Sigmoid colon (tissue), 7 donors: ENCODE data around the gene LMO1. TPM values are rescaled to one million over a fixed set of nuclear protein-coding genes. Genes with fewer than 3 reads are reported as not detected.

Source experiments
- DNase-seq: peaks from one replicate; pipeline ENCODE4 v3.0.0-alpha.2; 2019
- H3K27ac ChIP-seq, 4 donors: fragments of 200-600 bp; sonication (generic); one replicate each; pipeline ENCODE4 v1.5.1; 2016 to 2019; ENCODE audit warnings: mild to moderate bottlenecking in 1 of 4
- H3K27me3 ChIP-seq, 3 donors: fragments of 200-600 bp; sonication (generic); one replicate each; pipeline ENCODE4 v1.5.1; 2019; ENCODE audit warnings: mild to moderate bottlenecking in 1 of 3
- H3K36me3 ChIP-seq, 4 donors: fragments of 200-600 bp; sonication (generic); one replicate each; pipeline ENCODE4 v1.5.1; 2016 to 2019
- H3K4me1 ChIP-seq, 4 donors: fragments of 200-600 bp; sonication (generic); one replicate each; pipeline ENCODE4 v1.5.1; 2017 to 2019
- H3K4me3 ChIP-seq, 4 donors: fragments of 200-600 bp; sonication (generic); one replicate each; pipeline ENCODE4 v1.5.1; 2017 to 2019; ENCODE audit warnings: mild to moderate bottlenecking in 2 of 4, moderate library complexity in 1 of 4
- H3K9me3 ChIP-seq, 4 donors: fragments of 200-600 bp in 3 of 4; sonication (generic) in 3 of 4; one replicate each; pipeline versions ENCODE4 v1.5.1 to v1.6.1; 2013 to 2019
- CTCF ChIP-seq, 4 experiments: fragments of 450-650 bp in 3 of 4; fragments of 200-600 bp in 1 of 4; IDR thresholded peaks; one replicate each; pipeline ENCODE4 v1.5.1; 2016 to 2019; ENCODE audit warnings: antibody characterized with exemption in 4 of 4, mild to moderate bottlenecking in 3 of 4, moderate library complexity in 2 of 4
- EP300 ChIP-seq, 4 donors: sonication (generic); formaldehyde crosslinking; IDR thresholded peaks; one replicate each; pipeline ENCODE4 v1.6.1; 2017; ENCODE audit warnings: antibody characterized with exemption in 4 of 4
- POLR2A ChIP-seq, 2 donors: fragments of 450-650 bp; IDR thresholded peaks; one replicate each; pipeline ENCODE4 v1.6.1; 2016; ENCODE audit warnings: antibody characterized with exemption in 2 of 2, mild to moderate bottlenecking in 2 of 2, moderate library complexity in 2 of 2
- POLR2AphosphoS5 ChIP-seq, 4 donors: sonication (generic); formaldehyde crosslinking; IDR thresholded peaks; one replicate each; pipeline ENCODE4 v1.6.1; 2017; ENCODE audit warnings: antibody characterized with exemption in 4 of 4
- WGBS, 2 donors: extraction: QIAGEN DNeasy Blood & Tissue Kit; methylation state at CpG; one replicate each; pipeline ENCODE4 v1.1.7; 2013; 5-methylcytosine and 5-hydroxymethylcytosine counted together
- intact Hi-C: fragments of 100-400 bp; cut with DNase I; formaldehyde crosslinking; loops from one replicate; pipeline ENCODE4 v1.15.1; 2023
- polyA plus RNA-seq, 3 donors: library from polyadenylated mRNA; stranded (reverse); fragments of 200-250 nt; gene quantifications; one replicate each; pipeline ENCODE4 v1.2.3, GENCODE V29; 2013
- total RNA-seq, 4 donors: library from RNA; depleted of rRNA; stranded (reverse); fragments of >200 nt; gene quantifications; one replicate each; pipeline ENCODE4 v1.1.0, GENCODE V29; 2016
- donor health status: healthy with polysubstance abuse.
- donor health status: Bipolar disorder and iron deficiency.
- donor health status: healthy.

LMO1 gene
- total and polyA plus RNA-seq, 7 donors = 0.04 to 1.8 (median 0.66) TPM; not detected in 4

- DNase-seq = no peak
- Histone ChIP-seq H3K9me3 (no peaks in the 10 kb centered on the region), H3K27ac (no peak overlapping the region), H3K4me1 (peaks cover 0 to 8% (median 3%) of the 10 kb centered on the region in 4 donors), H3K36me3 (no peaks in the 10 kb centered on the region), H3K27me3 (peaks cover 0 to 5% (median 0%) of the 10 kb centered on the region in 3 donors), H3K4me3 (no peak overlapping the region)
- intact Hi-C loops = no loop called here
- 79 to 87% methylated on average over 11 of the region's 11 CpGs for WGBS, 2 donors
- TF ChIP-seq CTCF (IDR thresholded peaks at IDR 0.05) (no peak), POLR2A (IDR thresholded peaks at IDR 0.05) (no peak), EP300 (IDR thresholded peaks at IDR 0.05) (no peak), POLR2AphosphoS5 (IDR thresholded peaks at IDR 0.05) (no peak)
These were observed 29.8 kb downstream of the LMO1 start for GRCh38 chr11:8233691-8234424.

- DNase-seq = no peak
- Histone ChIP-seq H3K4me1 (peaks cover 0 to 8% (median 3%) of the 10 kb centered on the region in 4 donors), H3K4me3 (no peak overlapping the region)
These were observed 30.6 kb downstream of the LMO1 start for GRCh38 chr11:8232849-8233606.

GRCh38 chr11:8232414-8232813, 31.3 kb downstream of the LMO1 start:
- H3K27ac ChIP-seq = no peak overlapping the region
- no peak for DNase-seq
- 88 to 89% methylated on average over 5 of the region's 5 CpGs for WGBS, 2 donors
- intact Hi-C loops = no loop called here
- H3K36me3 ChIP-seq = no peaks in the 10 kb centered on the region
- no peak overlapping the region for H3K4me3 ChIP-seq
- no peak for TF ChIP-seq CTCF (IDR thresholded peaks at IDR 0.05)
- H3K9me3 ChIP-seq = no peaks in the 10 kb centered on the region
- H3K27me3 ChIP-seq = peaks cover 0 to 5% (median 0%) of the 10 kb centered on the region in 3 donors
- H3K4me1 ChIP-seq = peaks cover 0 to 8% (median 3%) of the 10 kb centered on the region in 4 donors

More at GRCh38 chr11:8232849-8233606, 30.6 kb downstream of the LMO1 start:
- H3K36me3 ChIP-seq = no peaks in the 10 kb centered on the region
- H3K27me3 ChIP-seq = peaks cover 0 to 5% (median 0%) of the 10 kb centered on the region in 3 donors
- TF ChIP-seq EP300 (IDR thresholded peaks at IDR 0.05) (no peak), CTCF (IDR thresholded peaks at IDR 0.05) (no peak), POLR2AphosphoS5 (IDR thresholded peaks at IDR 0.05) (no peak), POLR2A (IDR thresholded peaks at IDR 0.05) (no peak)
- intact Hi-C loops = no loop called here
- H3K27ac ChIP-seq = no peak overlapping the region
- 75 to 81% methylated on average over 9 of the region's 9 CpGs for WGBS, 2 donors
- H3K9me3 ChIP-seq = no peaks in the 10 kb centered on the region

GRCh38 chr11:8231979-8232378, 31.7 kb downstream of the LMO1 start:
- 66 to 80% methylated on average over 5 of the region's 5 CpGs for WGBS, 2 donors
- H3K4me1 ChIP-seq = peaks cover 0 to 8% (median 3%) of the 10 kb centered on the region in 4 donors
- H3K27ac ChIP-seq = no peak overlapping the region
- H3K4me3 ChIP-seq = no peak overlapping the region
- H3K36me3 ChIP-seq = no peaks in the 10 kb centered on the region
- no peaks in the 10 kb centered on the region for H3K9me3 ChIP-seq
- TF ChIP-seq CTCF (IDR thresholded peaks at IDR 0.05) = no peak
- no peak for TF ChIP-seq POLR2AphosphoS5 (IDR thresholded peaks at IDR 0.05)
- no peak for TF ChIP-seq POLR2A (IDR thresholded peaks at IDR 0.05)
- no peak for TF ChIP-seq EP300 (IDR thresholded peaks at IDR 0.05)
- H3K27me3 ChIP-seq = peaks cover 0 to 5% (median 0%) of the 10 kb centered on the region in 3 donors
- no peak for DNase-seq
- intact Hi-C loops = no loop called here
